KOPT-K1 (cell line): ENCODE results near the gene LYSMD3.
"Not testable (repeated sequence)": the region's sequence is repeated elsewhere in the genome, so short reads cannot be mapped to it uniquely, and the experiment has no call there.

Source experiments
- H3K27ac ChIP-seq: fragments of 200-600 bp; sonication (generic); 2 replicates; pipeline ENCODE4 v1.5.1; 2016; ENCODE audit warnings: antibody characterized with exemption, mild to moderate bottlenecking, low read depth, low read length; ENCODE audit not compliant: poor library complexity, severe bottlenecking
- H3K36me3 ChIP-seq: fragments of 200-600 bp; sonication (generic); 2 replicates; pipeline ENCODE4 v1.5.1; 2017; ENCODE audit warnings: antibody characterized with exemption, mild to moderate bottlenecking, low read length, moderate library complexity; ENCODE audit not compliant: insufficient read depth
- H3K9me3 ChIP-seq: fragments of 200-600 bp; sonication (generic); 2 replicates; pipeline ENCODE4 v1.5.1; 2017; ENCODE audit warnings: antibody characterized with exemption, low read length, mild to moderate bottlenecking; ENCODE audit not compliant: insufficient read depth, poor library complexity, severe bottlenecking

The LYSMD3 gene

DNA sequence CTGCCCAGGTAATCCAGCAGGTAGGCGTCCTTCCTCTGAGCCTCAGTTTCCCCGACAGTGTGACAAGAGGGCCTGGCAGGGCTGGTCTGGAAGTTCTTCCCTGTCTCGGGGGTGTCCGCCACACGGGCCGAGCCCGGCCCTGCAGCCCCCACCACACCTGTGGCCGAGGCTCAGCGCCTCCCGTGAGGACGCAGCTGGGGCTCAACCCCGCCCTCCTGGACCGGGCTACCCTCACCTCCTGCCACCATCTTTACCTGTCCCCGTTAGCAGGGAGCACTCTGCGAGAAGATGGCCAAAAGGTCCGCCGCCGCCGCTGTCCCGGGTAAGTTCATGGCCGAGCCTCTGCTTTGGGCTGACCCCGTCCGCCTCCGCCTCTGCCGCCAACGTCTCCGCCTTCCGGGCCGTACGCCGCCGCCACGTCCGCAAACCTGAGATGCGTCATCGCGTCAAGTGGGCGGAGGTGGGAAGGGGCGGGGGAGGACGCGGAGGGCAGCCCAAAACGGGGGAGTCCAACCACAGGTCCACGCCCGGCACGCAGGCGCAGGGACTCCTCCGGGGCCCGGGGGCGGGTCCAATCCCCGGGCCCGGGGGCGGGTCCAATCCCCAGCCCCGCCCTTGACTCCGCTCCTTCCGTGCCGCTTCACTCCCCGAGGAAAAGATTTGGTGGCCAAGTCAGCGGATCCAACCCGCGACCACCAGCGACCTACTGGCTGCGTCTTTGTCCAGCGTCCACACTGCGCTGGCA is at the start of gene LYSMD3:
Gene LYSMD3, minus strand, starts transcription at position 391 of the 745 bp plus-strand sequence. CDS start 4,295 bp downstream, outside the sequence.
- peak within 1 kb of the TSS; percentile 68 for H3K27ac ChIP-seq
- peaks cover 13% of the 10 kb centered on the region for H3K36me3 ChIP-seq
- H3K9me3 ChIP-seq: no peaks in the 10 kb centered on the region

DNA sequence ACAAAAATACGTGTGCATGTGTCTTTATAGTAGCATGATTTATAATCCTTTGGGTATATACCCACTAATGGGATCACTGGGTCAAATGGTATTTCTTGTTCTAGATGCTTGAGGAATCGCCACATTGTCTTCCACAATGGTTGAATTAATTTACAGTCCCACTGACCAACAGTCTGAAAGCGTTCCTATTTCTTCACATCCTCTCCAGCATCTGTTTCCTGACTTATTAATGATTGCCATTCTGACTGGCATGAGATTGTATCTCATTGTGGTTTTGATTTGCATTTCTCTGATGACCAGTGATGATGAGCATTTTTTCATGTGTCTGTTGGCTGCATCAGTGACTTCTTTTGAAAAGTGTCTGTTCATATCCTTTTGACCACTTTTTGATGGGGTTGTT is 47.2 kb upstream of the LYSMD3 start:
- H3K36me3 ChIP-seq, H3K27ac ChIP-seq, H3K9me3 ChIP-seq: not testable (repeated sequence)

DNA sequence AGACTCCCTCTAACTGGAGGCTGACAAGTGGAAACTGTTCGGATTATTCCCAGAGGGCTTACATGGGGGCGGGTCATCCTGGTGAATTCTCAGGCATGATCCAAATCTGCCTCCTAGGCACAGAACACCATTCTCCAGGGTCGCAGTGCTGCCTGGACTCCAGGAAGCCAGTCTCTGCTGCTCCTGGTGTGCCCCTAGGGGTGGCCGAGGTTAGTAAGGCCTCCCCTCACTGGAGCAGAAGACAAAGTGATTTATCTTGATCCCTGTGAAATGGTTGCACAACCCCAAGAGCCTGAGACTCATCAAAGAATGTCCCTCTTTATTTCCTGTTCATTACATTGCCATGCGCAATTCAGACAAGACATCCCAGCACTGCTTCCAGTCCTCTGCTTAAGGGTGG is 46.3 kb upstream of the LYSMD3 start:
- Histone ChIP-seq H3K36me3 (no peaks in the 10 kb centered on the region), H3K27ac (no peak overlapping the region), H3K9me3 (no peaks in the 10 kb centered on the region)

DNA sequence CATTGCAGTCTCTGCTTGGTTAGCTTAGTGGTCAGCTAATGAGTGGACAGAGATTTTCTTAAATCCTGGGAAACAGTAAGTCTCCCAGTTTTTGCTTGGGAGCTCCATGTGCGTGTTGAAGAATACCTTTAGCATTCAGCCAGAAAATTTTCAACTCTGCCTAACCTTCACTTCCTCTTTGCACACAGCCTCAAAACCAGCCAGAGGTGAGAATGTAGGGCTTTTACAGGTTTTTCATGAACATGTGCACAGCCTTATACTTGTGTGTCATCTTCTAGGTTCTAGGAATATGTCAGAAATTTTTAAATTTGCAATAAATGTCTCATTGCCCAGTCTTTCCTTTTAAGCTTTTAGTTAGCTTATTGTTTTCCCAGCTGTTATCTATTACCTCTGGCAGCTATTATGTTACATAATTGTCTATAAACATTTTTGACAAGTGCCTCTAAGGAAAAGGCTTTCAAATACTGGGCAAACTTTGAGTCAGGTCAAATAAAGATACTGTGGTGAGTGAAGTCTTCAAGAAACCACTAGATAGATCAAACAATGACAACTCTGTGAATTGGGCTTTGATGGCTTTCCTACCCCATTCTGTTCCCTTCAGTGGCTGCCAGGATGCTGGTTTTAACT is 41.9 kb upstream of the LYSMD3 start:
- Histone ChIP-seq H3K27ac (no peak overlapping the region), H3K36me3 (no peaks in the 10 kb centered on the region), H3K9me3 (no peaks in the 10 kb centered on the region)

DNA sequence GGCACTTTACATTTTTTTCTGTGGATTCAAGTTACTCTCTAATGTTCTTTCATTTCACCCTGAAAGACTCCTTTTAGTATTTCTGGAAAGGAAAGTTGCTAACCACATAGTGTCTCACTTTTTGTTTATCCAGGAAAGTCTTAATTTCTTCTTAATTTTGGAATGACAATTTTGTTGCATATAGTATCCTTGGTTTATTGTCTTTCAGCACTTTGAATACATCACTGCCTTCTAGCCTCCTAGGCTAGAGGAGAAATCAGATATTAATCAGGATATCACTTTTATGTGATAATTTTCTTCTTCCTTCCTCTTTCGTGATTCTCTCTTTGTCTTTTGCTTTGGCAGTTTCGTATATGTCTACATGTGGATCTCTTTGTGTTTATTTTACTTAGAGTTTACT is 40.6 kb upstream of the LYSMD3 start:
- H3K27ac ChIP-seq: no peak overlapping the region
- no peaks in the 10 kb centered on the region for H3K36me3 ChIP-seq
- H3K9me3 ChIP-seq: no peaks in the 10 kb centered on the region

DNA sequence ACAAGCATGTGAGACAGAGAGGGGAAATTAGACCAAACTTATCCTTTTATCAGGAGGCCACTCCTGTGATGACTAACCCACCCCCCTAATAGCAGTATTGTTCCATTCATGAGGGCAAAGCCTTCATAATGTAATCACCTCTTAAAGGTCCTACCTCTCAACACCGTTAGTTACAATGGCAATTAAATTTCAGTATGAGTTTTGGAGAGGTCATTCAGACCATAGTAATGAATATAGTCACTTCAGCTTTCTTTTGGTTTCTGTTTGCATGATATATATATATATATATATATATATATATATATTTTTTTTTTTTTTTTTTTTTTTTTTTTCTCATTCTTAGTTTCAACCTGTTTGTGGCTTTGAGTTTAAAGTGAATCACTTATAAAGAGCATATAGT is 39.7 kb upstream of the LYSMD3 start:
- Histone ChIP-seq H3K27ac (no peak overlapping the region), H3K9me3 (no peaks in the 10 kb centered on the region), H3K36me3 (no peaks in the 10 kb centered on the region)

DNA sequence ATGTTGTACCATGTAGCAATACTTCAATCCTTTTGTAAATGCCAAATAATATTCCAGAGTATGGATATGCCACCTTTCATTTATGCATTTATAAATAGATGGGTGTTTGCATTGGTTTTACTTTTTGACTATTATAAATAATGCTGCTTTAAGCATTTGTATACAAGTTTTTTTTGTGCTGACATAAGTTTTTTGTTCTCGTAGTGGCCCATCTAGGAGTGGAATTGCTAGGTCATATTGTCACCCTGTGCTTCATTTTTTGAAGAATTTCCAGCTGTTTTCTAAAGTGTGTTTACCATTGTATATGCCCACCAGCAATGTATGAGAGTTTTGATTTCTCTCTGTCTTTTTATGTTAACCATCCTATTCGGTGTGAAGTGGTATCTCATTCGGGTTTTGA is 36.1 kb upstream of the LYSMD3 start:
- H3K36me3 ChIP-seq: no peaks in the 10 kb centered on the region
- no peak overlapping the region for H3K27ac ChIP-seq
- no peaks in the 10 kb centered on the region for H3K9me3 ChIP-seq

- H3K27ac ChIP-seq: no peak overlapping the region
- H3K9me3 ChIP-seq: no peaks in the 10 kb centered on the region
- no peaks in the 10 kb centered on the region for H3K36me3 ChIP-seq
These were observed 33.7 kb upstream of the LYSMD3 start for GRCh38 chr5:90563108-90563507.

- Histone ChIP-seq H3K9me3 (no peaks in the 10 kb centered on the region), H3K36me3 (no peaks in the 10 kb centered on the region), H3K27ac (no peak overlapping the region)
These were observed 33.0 kb upstream of the LYSMD3 start for GRCh38 chr5:90562341-90562740.

- Histone ChIP-seq H3K9me3 (no peaks in the 10 kb centered on the region), H3K36me3 (no peaks in the 10 kb centered on the region), H3K27ac (no peak overlapping the region)
These were observed 32.4 kb upstream of the LYSMD3 start for GRCh38 chr5:90561766-90562165.

GRCh38 chr5:90560771-90561170 is 31.4 kb upstream of the LYSMD3 start:
- no peak overlapping the region for H3K27ac ChIP-seq
- H3K9me3 ChIP-seq: no peaks in the 10 kb centered on the region
- no peaks in the 10 kb centered on the region for H3K36me3 ChIP-seq

DNA sequence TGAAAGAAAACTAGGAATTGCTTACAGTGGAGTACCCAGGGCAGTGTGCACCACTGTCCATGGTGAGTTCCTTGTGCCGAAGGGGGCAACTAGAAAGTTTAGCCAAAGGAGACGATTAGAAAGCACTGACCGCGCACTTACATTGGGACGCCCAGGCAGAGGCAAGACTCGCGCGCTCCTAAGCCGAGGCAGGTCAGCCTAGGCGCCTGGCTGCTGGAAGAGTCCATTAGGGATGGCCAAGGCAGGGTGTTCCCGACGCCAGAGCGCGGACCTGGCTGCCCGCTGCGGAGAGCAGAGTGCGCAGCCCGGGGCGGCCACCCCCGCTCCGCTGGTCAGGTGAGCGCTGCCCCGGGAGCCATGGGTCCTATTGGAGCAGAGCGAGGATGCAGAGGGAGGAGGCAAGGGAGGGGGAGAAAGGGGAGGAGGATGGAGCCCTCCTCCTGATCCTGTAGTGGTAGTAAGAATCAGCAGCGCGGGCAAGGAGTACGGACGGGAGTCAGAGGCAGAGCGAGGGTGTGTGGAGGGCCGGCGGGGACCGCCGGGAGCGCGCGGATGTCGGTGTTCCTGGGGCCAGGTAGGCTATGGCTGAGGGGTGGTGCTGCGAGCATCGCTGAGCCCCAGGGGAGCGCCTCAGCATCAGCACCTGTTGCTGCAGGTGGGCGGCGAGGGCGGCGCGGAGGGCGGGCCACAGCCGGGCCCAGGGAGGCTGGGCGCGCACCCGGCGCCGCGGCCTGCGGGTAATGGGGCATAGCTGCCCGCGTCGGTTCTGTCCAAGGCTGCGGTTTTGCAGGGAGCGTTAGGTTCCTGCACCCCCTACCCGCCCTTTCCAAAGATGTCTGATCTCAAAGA is 29.2 kb upstream of the LYSMD3 start, which contains the start of gene ADGRV1:
Gene ADGRV1, plus strand, starts transcription at position 454 of the 849 bp plus-strand sequence. Its CDS starts 99 bp downstream, at position 553.
- Histone ChIP-seq H3K27ac (no peak within 1 kb of the TSS), H3K9me3 (no peaks in the 10 kb centered on the region), H3K36me3 (no peaks in the 10 kb centered on the region)

GRCh38 chr5:90557871-90558270 is 28.5 kb upstream of the LYSMD3 start:
- Histone ChIP-seq H3K36me3 (no peaks in the 10 kb centered on the region), H3K27ac (no peak overlapping the region), H3K9me3 (no peaks in the 10 kb centered on the region)

DNA sequence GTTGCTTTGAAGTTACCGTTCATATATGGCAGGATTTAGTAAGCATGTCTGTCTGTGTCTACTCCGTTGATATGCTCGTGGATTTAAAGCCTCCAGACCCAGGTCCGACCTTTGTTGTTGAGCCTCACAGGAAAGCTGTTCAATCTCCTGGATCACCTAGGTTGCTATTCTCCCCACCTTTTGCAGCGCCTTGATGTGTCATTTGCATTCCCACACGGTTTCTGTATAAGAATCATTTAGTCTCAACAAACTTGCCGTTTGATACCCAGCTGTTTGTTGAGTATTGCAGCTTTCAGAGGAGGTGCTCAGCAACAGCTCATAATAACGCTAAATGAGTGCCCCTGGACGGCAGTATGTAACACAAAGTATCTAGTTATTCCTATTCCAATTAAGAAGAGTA is 28.0 kb upstream of the LYSMD3 start:
- no peak overlapping the region for H3K27ac ChIP-seq
- H3K9me3 ChIP-seq: no peaks in the 10 kb centered on the region
- H3K36me3 ChIP-seq: no peaks in the 10 kb centered on the region

GRCh38 chr5:90555666-90556065 is 26.3 kb upstream of the LYSMD3 start:
- H3K27ac ChIP-seq: no peak overlapping the region
- H3K9me3 ChIP-seq: no peaks in the 10 kb centered on the region
- H3K36me3 ChIP-seq: no peaks in the 10 kb centered on the region
